Mesendoderm (in vitro differentiated cells): ENCODE results near the gene TNNT3.

Experiments
- DNase-seq: peaks from one replicate; pipeline ENCODE4 v3.0.0; 2013
- H2AK5ac ChIP-seq: 2 replicates; pipeline ENCODE4 v1.6.1; 2013; ENCODE audit warnings: low read length, inconsistent platforms
- H2BK120ac ChIP-seq: 2 replicates; pipeline ENCODE4 v1.6.1; 2013; ENCODE audit warnings: low read depth, mild to moderate bottlenecking, low read length, moderate library complexity, mixed read lengths
- H2BK15ac ChIP-seq: replicated peaks from 2 replicates; pipeline ENCODE4 v1.6.1; 2013; ENCODE audit warnings: low read depth, mild to moderate bottlenecking, moderate library complexity
- H2BK5ac ChIP-seq: 2 replicates; pipeline ENCODE4 v1.6.1; 2013; ENCODE audit warnings: low read length, inconsistent platforms
- H3K18ac ChIP-seq: 2 replicates; pipeline ENCODE4 v1.6.1; 2013; ENCODE audit warnings: mild to moderate bottlenecking, low read length, mixed read lengths
- H3K23ac ChIP-seq: one replicate; pipeline ENCODE4 v1.6.1; 2013; ENCODE audit warnings: low read length
- H3K27ac ChIP-seq: 2 replicates; pipeline ENCODE4 v1.5.1; 2013; ENCODE audit warnings: low read depth, mild to moderate bottlenecking, inconsistent platforms, low read length, moderate library complexity
- H3K27me3 ChIP-seq: 2 replicates; pipeline ENCODE4 v1.6.1; 2013; ENCODE audit warnings: low read length, control low read depth, mild to moderate bottlenecking, inconsistent platforms; ENCODE audit not compliant: insufficient read depth, poor library complexity
- H3K36me3 ChIP-seq: 2 replicates; pipeline ENCODE4 v1.6.1; 2013; ENCODE audit warnings: low read length, inconsistent platforms; ENCODE audit not compliant: control insufficient read depth, insufficient read depth
- H3K4ac ChIP-seq: one replicate; pipeline ENCODE4 v1.6.1; 2013; ENCODE audit warnings: low read depth, mild to moderate bottlenecking, low read length, moderate library complexity
- H3K4me1 ChIP-seq: 2 replicates; pipeline ENCODE4 v1.6.1; 2013; ENCODE audit warnings: low read depth, low read length, inconsistent platforms; ENCODE audit not compliant: control insufficient read depth
- H3K4me2 ChIP-seq: 2 replicates; pipeline ENCODE4 v1.6.1; 2013; ENCODE audit warnings: low read length
- H3K4me3 ChIP-seq: 2 replicates; pipeline ENCODE4 v1.5.1; 2013; ENCODE audit warnings: mild to moderate bottlenecking, low read length
- H3K56ac ChIP-seq: one replicate; pipeline ENCODE4 v1.6.1; 2013; ENCODE audit warnings: low read length
- H3K79me1 ChIP-seq: 2 replicates; pipeline ENCODE4 v1.6.1; 2013; ENCODE audit warnings: low read length, inconsistent platforms
- H3K79me2 ChIP-seq: 2 replicates; pipeline ENCODE4 v1.6.1; 2013; ENCODE audit warnings: mild to moderate bottlenecking, low read length; ENCODE audit not compliant: control insufficient read depth, insufficient read depth
- H3K9ac ChIP-seq: 2 replicates; pipeline ENCODE4 v1.6.1; 2013; ENCODE audit warnings: low read length, inconsistent platforms
- H4K5ac ChIP-seq: one replicate; pipeline ENCODE4 v1.6.1; 2013; ENCODE audit warnings: low read length
- H4K8ac ChIP-seq: one replicate; pipeline ENCODE4 v1.6.1; 2013; ENCODE audit warnings: low read depth, mild to moderate bottlenecking, control low read depth, low read length, moderate library complexity
- WGBS: extraction: QIAGEN DNeasy Blood & Tissue Kit; methylation state at CpG from one replicate; pipeline ENCODE4 v1.1.7; 2013; ENCODE audit warnings: low lambda C conversion rate, missing lambda C conversion rate; ENCODE audit not compliant: insufficient coverage; ENCODE audit errors: extremely low coverage; 5-methylcytosine and 5-hydroxymethylcytosine counted together

The TNNT3 gene

GRCh38 chr11:1876361-1877063, 43.0 kb upstream of the TNNT3 start:
- no CpG with 5 or more reads among the region's 26 CpGs for WGBS
- Histone ChIP-seq H3K79me2 (no peaks in the 10 kb centered on the region), H3K4me3 (no peak overlapping the region)

GRCh38 chr11:1877211-1878136, 42.0 kb upstream of the TNNT3 start:
- Histone ChIP-seq H2AK5ac (no peak overlapping the region), H3K18ac (no peak overlapping the region), H4K5ac (no peak overlapping the region), H3K4me2 (no peak overlapping the region), H4K8ac (no peak overlapping the region), H2BK120ac (no peak overlapping the region), H3K79me2 (no peaks in the 10 kb centered on the region), H3K9ac (no peak overlapping the region), H3K27me3 (no peaks in the 10 kb centered on the region), H3K27ac (no peak overlapping the region), H3K4me1 (no peaks in the 10 kb centered on the region), H3K4me3 (no peak overlapping the region), H3K56ac (no peak overlapping the region), H3K79me1 (no peaks in the 10 kb centered on the region), H3K23ac (no peak overlapping the region), H3K36me3 (no peaks in the 10 kb centered on the region), H2BK5ac (no peak overlapping the region), H3K4ac (no peak overlapping the region), H2BK15ac (no peak overlapping the region)
- peak; percentile 36 for DNase-seq
- no CpG with 5 or more reads among the region's 33 CpGs for WGBS

More at GRCh38 chr11:1876361-1877063, 43.0 kb upstream of the TNNT3 start:
- Histone ChIP-seq H2AK5ac (no peak overlapping the region), H4K8ac (no peak overlapping the region), H2BK5ac (no peak overlapping the region), H3K79me1 (no peaks in the 10 kb centered on the region), H3K9ac (no peak overlapping the region), H3K27me3 (no peaks in the 10 kb centered on the region), H3K36me3 (no peaks in the 10 kb centered on the region), H4K5ac (no peak overlapping the region), H2BK120ac (no peak overlapping the region), H3K27ac (no peak overlapping the region), H3K4me2 (no peak overlapping the region), H3K18ac (no peak overlapping the region), H3K4me1 (no peaks in the 10 kb centered on the region), H3K56ac (peak overlapping the region; percentile 56), H3K4ac (no peak overlapping the region), H3K23ac (no peak overlapping the region), H2BK15ac (no peak overlapping the region)
- peak; percentile 62 for DNase-seq

- no peak overlapping the region for H3K4ac ChIP-seq
- H3K79me1 ChIP-seq: no peaks in the 10 kb centered on the region
- WGBS: no CpG with 5 or more reads among the region's 30 CpGs
- no peak for DNase-seq
- no peak overlapping the region for H3K27ac ChIP-seq
- H4K5ac ChIP-seq: no peak overlapping the region
- no peak overlapping the region for H2BK5ac ChIP-seq
- no peak overlapping the region for H3K9ac ChIP-seq
- no peak overlapping the region for H3K23ac ChIP-seq
- H3K18ac ChIP-seq: no peak overlapping the region
- H3K4me2 ChIP-seq: no peak overlapping the region
- no peak overlapping the region for H2BK120ac ChIP-seq
- no peak overlapping the region for H4K8ac ChIP-seq
- no peaks in the 10 kb centered on the region for H3K27me3 ChIP-seq
- H3K79me2 ChIP-seq: no peaks in the 10 kb centered on the region
- no peak overlapping the region for H3K4me3 ChIP-seq
- no peaks in the 10 kb centered on the region for H3K4me1 ChIP-seq
- H2BK15ac ChIP-seq: no peak overlapping the region
- no peak overlapping the region for H2AK5ac ChIP-seq
- H3K36me3 ChIP-seq: no peaks in the 10 kb centered on the region
- H3K56ac ChIP-seq: no peak overlapping the region
These were observed 41.1 kb upstream of the TNNT3 start for GRCh38 chr11:1878137-1879031.

GRCh38 chr11:1879342-1879940, 40.1 kb upstream of the TNNT3 start:
- no peaks in the 10 kb centered on the region for H3K79me1 ChIP-seq
- H3K23ac ChIP-seq: no peak overlapping the region
- no peaks in the 10 kb centered on the region for H3K4me1 ChIP-seq
- no peaks in the 10 kb centered on the region for H3K79me2 ChIP-seq
- no peak overlapping the region for H3K18ac ChIP-seq
- no peaks in the 10 kb centered on the region for H3K27me3 ChIP-seq
- no peak overlapping the region for H2BK120ac ChIP-seq
- no peak for DNase-seq
- H2BK15ac ChIP-seq: no peak overlapping the region
- H4K8ac ChIP-seq: no peak overlapping the region
- no peak overlapping the region for H3K9ac ChIP-seq
- H2BK5ac ChIP-seq: no peak overlapping the region
- no CpG with 5 or more reads among the region's 13 CpGs for WGBS
- H3K4ac ChIP-seq: no peak overlapping the region
- H3K27ac ChIP-seq: no peak overlapping the region
- H2AK5ac ChIP-seq: no peak overlapping the region
- no peaks in the 10 kb centered on the region for H3K36me3 ChIP-seq
- H4K5ac ChIP-seq: no peak overlapping the region
- no peak overlapping the region for H3K4me2 ChIP-seq
- no peak overlapping the region for H3K56ac ChIP-seq
- no peak overlapping the region for H3K4me3 ChIP-seq

GRCh38 chr11:1879941-1880720, 39.4 kb upstream of the TNNT3 start:
- H3K23ac ChIP-seq: no peak overlapping the region
- H2AK5ac ChIP-seq: no peak overlapping the region
- no peak overlapping the region for H3K4me3 ChIP-seq
- no peaks in the 10 kb centered on the region for H3K36me3 ChIP-seq
- no peak overlapping the region for H3K56ac ChIP-seq
- WGBS: no CpG with 5 or more reads among the region's 32 CpGs
- no peak overlapping the region for H3K27ac ChIP-seq
- H2BK15ac ChIP-seq: no peak overlapping the region
- no peak overlapping the region for H3K18ac ChIP-seq
- H3K4me2 ChIP-seq: no peak overlapping the region
- H3K4ac ChIP-seq: no peak overlapping the region
- H3K9ac ChIP-seq: no peak overlapping the region
- H3K27me3 ChIP-seq: no peaks in the 10 kb centered on the region
- H3K79me2 ChIP-seq: no peaks in the 10 kb centered on the region
- no peaks in the 10 kb centered on the region for H3K4me1 ChIP-seq
- no peak for DNase-seq
- H4K8ac ChIP-seq: no peak overlapping the region
- H2BK120ac ChIP-seq: no peak overlapping the region
- no peak overlapping the region for H4K5ac ChIP-seq
- H2BK5ac ChIP-seq: no peak overlapping the region
- H3K79me1 ChIP-seq: no peaks in the 10 kb centered on the region
